ENCODE data around the gene RDH11.

- TF ChIP-seq POLR2A (IDR thresholded peaks at IDR 0.05), result no peak
- TF ChIP-seq CTCF (IDR thresholded peaks at IDR 0.05), result no peak
Measured at GRCh38 chr14:67644428-67644827, 51.1 kb downstream of the RDH11 start.

Data from stomach (tissue), 4 donors.